GM19238 (cell line): Measurements from ENCODE around the gene NRXN3.
A peak's percentile ranks its signal among the peaks of the same experiment; 100 is the strongest.

ENCODE experiments used
- DNase-seq: peaks from one replicate; pipeline ENCODE4 v3.0.0; 2011; ENCODE audit warnings: low spot score; ENCODE audit not compliant: insufficient read length

NRXN3 gene

GRCh38 chr14:78902010-78902623 lies 731.9 kb downstream of the NRXN3 start:
- DNase-seq: no peak

- DNase-seq: no peak
Observed at GRCh38 chr14:78904094-78904493, 733.9 kb downstream of the NRXN3 start.

- no peak for DNase-seq
Observed at GRCh38 chr14:78917462-78917861, 747.3 kb downstream of the NRXN3 start.

DNA sequence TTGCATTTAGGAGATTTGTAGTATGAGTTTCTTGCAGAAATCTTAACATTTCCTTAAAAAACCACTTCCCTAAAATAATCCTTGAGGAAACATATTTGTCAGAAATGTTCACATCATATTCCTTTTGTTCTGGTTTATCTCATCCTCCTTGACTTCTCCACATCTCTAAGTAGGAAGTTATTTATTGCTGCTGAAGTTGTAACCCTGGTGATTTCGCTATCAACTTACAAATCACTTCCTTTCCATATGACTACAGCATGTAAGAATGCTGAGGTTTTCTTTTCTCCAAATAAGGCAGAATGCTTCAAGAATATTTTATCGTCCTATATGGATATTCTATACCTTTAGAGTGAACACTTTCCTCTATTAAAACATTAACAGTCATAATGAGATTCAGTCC lies 751.7 kb downstream of the NRXN3 start:
- DNase-seq: no peak

DNA sequence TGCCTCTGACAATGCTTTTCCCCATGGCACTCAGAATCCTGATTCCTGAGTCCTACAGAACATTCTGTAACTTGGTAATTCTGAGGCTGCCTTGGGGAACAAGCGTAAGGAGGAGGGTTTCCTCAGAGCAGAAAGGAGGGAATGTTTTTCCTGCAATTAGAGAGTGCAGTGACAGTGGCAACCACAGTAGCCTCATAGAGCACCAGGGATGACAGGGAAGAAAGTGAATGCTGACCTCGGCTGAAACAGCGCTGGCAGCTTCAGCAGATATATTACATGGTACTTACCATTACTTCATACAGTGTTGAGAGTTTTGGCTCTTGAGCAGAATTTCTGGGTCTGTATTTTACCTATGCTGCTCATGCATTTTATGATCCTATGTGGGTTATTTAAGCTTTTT lies 757.1 kb downstream of the NRXN3 start:
- no peak for DNase-seq

- DNase-seq: no peak
Observed at GRCh38 chr14:78933166-78933565, 763.0 kb downstream of the NRXN3 start.

- DNase-seq: no peak
Observed at GRCh38 chr14:78933948-78934524, 763.9 kb downstream of the NRXN3 start.

DNA sequence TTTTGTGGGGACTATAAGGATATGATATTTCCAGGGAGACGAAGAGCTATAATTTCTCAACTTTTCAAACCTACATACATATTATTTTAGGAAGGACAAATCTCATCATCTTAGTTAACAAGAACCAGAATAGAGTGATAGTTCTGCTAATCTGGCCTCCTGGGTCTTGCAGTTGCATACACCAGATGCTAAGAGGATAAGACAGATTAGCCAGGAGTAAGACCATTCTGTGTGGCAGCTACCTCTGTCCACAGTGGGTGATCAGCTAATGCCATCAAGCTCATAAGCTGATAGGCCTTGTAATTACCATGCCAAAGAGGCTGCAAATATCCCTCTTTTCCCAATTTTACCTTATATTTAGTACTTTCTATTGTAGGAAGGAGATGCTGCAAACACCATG lies 776.8 kb downstream of the NRXN3 start:
- no peak for DNase-seq

DNA sequence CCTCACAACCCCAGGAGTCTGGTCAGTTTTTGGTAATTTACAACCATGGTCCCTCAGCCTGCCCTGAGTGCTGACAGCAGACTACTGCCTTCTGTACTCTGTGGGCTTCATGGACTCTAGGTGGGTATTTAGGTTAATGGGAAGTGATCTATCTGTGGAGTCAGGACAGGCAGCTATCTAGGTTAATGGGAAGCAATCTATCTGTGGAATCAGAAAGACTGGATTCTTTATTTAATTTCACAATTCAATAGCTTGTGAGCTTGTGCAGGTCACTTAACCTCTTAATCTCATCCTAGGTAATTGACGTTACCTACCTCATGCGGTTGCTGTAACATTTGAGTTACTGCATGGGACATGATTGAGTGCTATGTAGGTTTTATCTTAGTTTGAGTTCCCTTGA lies 777.5 kb downstream of the NRXN3 start:
- no peak for DNase-seq

DNA sequence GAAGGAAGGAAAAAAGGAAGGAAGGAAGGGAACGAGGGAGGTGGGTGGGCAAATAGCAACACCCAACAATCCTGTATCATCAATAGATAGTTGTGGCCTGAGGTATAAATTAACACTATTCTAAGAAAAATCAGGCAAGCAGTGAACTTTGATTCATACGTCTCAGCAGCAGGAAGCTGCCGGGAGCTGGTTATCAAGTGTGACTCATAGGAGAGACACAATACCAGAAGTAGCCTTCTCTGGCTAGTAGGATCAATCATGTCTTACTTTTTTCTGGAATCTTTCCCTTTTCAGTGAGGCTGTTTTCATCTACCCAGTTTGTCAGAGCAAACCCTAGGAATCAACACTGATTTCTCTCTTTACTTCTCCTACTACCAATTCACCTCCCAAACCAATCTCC lies 780.5 kb downstream of the NRXN3 start:
- DNase-seq: no peak

DNA sequence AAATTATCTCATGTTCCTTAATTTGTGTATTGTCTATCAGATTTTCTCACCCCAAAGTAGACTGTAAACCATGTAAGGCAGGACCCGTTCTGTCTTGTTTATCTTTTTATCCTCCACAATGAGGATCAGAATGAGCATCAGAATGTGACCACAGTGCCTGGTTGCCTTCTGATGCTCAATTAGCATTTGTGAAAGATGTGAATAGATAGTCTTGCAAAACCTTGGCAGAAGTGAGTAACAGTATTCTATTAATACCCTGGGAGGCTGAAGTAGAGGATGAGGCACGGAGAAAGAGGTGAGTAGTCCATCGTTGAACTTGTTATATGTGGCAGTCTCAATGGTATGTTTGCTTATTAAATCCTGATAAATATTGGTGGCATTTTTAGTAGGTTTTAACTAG lies 781.4 kb downstream of the NRXN3 start:
- no peak for DNase-seq

- peak; percentile 25 for DNase-seq
Observed at GRCh38 chr14:78959674-78960264, 789.6 kb downstream of the NRXN3 start.

DNA sequence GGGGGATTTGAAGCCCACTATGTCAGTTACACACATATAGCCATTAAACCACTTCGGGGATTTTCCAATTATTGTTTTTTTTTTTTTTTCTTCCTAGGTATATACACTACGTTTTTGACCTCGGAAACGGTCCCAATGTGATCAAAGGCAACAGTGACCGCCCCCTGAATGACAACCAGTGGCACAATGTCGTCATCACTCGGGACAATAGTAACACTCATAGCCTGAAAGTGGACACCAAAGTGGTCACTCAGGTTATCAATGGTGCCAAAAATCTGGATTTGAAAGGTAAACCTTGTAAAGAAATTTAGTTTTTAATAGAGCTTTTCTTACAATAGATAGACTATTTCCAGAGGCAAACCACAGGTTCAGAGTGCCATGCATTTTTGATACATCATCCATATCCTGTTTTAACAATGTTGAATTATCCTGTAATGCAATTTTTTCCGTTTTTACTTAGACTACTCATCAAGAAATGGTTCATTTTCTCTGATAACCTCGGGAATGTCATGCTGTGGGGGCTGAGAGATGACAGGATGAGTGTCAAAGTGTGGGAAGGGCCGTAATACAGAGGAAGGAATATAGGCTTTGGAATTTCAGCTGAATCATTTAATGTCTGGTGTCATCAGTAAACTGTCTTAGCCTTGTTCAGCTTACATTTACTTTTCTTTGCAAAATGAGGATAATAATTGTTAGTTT lies 797.1 kb downstream of the NRXN3 start:
- no peak for DNase-seq

- no peak for DNase-seq
Observed at GRCh38 chr14:78968265-78968664, 798.1 kb downstream of the NRXN3 start.

- DNase-seq: no peak
Observed at GRCh38 chr14:78970677-78971076, 800.5 kb downstream of the NRXN3 start.

DNA sequence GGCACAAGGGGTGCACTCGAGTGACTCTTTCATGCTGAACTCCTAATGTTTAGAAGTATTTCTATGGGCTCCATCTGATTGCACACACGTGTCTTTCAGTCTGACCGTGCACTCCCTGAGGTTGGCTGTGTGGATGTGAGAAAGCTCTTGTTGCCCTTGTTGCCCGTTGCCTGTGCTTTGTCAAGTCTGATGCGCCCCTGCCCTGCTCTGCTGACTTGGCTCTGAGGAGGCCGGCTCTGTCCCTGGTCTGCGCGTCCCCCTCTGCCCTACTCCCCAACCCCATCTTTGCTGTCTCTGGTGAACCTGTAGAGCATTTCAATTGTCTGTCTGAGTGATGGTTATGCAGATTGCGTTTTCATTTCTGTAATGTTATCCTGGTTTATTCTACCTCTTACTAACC lies 802.3 kb downstream of the NRXN3 start:
- no peak for DNase-seq

DNA sequence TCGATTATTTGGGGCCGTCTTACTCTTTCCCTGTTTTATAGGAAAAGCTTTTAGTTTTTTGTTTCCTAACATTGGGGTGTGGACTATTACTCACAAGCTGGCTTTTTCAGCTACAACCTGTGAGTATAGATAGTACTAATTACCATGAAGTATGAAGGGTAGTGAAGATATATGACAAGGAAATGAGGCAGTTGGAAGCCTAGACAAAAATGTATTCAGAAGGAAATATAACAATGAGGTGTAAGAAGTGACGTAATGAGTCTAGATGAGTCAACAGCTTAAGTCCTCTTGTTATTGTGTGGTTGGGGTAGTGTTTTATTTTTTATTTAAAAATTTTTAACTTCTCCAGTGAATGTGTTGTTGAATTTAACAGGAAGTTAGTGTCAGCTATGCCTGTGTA lies 804.5 kb downstream of the NRXN3 start:
- no peak for DNase-seq

DNA sequence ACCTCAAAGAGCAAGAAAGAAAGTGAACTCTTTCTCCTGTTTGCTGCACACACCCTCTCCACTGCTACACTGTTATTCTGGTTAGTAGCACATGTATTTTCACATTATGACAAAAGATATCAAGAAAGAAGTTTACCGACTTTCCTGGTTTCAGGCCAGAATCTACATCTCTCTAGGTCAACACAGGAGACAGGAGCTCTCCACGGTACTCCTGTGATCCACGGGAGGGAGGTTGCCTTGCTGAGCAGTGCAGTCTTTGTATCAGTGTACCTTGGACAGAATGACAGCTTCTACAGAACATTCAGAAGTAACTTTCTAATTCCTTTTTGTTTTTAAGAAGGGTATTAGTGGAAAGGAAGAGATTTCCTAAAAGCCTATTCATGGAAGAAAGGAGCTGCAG lies 805.6 kb downstream of the NRXN3 start:
- no peak for DNase-seq

DNA sequence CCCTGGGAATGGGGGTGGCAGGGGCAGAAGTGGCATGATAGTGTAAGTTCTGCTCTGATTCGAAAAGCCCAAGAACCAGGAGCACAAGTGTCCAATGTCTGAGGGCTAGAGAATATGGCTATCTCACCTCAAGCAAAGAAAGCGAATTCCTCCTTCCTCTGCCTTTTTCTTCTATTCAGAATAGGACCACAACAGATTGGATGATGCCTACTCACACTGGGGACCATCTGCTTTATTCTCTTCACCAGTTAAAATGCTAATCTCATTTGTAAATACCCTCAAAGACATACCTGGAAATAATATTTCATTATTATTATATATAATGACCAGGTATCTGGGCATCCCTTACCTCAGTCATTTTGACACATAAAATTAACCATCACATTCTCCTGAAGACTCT lies 808.7 kb downstream of the NRXN3 start:
- no peak for DNase-seq

DNA sequence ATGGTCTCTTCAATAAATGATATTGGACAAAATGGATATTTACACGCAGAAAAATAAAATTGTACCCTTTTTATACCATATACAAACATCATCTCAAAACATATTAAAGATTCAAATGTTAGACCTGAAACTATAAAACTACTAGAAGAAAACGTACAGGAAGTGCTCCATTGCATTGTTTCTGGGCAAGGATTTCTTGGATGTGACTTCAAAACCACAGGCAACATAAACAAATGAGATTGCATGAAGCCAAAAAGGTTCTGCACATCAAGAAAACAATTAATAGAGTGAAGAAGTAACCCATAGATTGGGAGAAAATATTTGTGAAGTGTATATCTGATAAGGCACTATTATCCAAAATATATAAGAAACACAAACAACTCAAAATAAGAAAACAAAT lies 812.4 kb downstream of the NRXN3 start:
- DNase-seq: no peak

GRCh38 chr14:78983126-78983525 lies 813.0 kb downstream of the NRXN3 start:
- DNase-seq: no peak

- no peak for DNase-seq
Observed at GRCh38 chr14:78985668-78986381, 815.7 kb downstream of the NRXN3 start.
